ENCODE results near the gene EEF2. TPM values are rescaled to one million over a fixed set of nuclear protein-coding genes. Genes with fewer than 3 reads are reported as not detected.
A peak's percentile ranks its signal among the peaks of the same experiment; 100 is the strongest.
"Not testable (repeated sequence)": the region's sequence is repeated elsewhere in the genome, so short reads cannot be mapped to it uniquely, and the experiment has no call there.

EEF2 gene
- total RNA-seq, 2 donors from 2014 or later: 1,268 to 1,436 TPM

DNA sequence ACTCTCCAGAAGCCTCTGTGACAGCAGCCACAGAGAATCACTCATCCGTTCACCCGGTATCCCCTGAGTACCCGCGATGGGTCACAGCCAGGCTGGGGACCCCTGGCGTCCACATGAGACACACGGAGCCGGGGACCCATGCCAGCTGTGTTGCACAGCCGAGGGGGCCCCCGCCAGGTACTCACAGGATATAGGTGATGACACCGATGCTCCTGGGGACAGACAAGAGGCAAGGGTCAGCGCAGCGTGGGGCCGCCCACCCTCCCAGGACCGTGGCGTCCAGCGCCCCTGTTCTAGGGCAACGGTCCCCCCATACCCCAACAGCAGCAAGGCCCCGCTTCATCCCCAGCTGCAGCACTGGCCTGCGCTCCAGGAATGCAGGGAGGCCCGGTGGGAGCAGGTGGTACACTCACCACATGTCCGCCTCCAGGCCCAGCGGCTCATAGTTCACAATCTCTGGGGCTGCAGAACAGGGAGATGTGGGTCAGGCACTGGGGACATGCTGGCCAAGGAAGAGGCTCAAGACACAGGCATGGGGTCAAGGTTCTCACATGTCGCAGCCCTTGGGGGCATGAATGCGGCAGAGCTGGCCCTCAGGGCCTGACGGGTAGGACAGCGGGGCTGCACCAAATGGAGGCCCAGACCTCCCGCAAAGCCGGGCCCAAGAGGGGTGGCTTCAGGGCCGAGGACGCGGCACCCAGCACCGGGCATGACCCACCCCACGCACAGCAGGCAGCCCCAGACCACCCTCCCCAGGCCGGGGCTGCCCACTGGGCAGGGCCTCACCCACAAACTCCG is 21.6 kb downstream of the EEF2 start:
- ATAC-seq (ENCODE audit: insufficient number of reproducible peaks, low FRiP score, low read depth) (no peak), DNase-seq (ENCODE audit: low spot score) (no peak)
- Histone ChIP-seq H3K36me3 (peaks cover 88% of the 10 kb centered on the region), H3K9me3 (no peaks in the 10 kb centered on the region), H3K4me3 (no peak overlapping the region), H3K27me3 (replicated peaks; ENCODE audit: insufficient read depth) (no peaks in the 10 kb centered on the region), H3K27ac (no peak overlapping the region), H3K4me1 (ENCODE audit: control insufficient read depth in 1 of 2, low read depth in 2 of 2) (peaks cover 25 to 38% of the 10 kb centered on the region in 2 donors)
- no peak for TF ChIP-seq CTCF (IDR thresholded peaks at IDR 0.05)

DNA sequence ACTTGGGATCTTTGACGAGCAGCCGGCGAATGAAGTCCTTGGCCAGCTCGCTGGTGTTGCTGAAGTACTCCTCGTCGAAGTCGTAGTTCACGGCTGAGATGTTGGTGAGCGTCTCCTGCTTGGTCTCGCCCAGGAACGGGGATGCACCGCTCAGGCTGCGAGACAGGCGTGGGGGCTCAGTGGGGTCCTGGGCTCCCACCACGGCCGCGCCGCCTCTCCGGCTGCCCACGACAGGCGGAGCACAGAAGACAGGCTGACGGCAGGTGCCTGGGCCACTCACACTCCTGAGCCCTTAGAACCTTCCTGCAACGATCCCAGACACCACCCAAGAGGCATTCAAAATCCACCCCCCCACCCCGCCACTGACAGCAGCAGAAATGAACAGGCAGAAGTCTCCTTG is 24.3 kb downstream of the EEF2 start:
- H3K4me3 ChIP-seq: no peak overlapping the region
- H3K27ac ChIP-seq: no peak overlapping the region
- H3K36me3 ChIP-seq: peaks cover 76% of the 10 kb centered on the region
- TF ChIP-seq CTCF (IDR thresholded peaks at IDR 0.05): no peak
- DNase-seq (ENCODE audit: low spot score) (no peak), ATAC-seq (ENCODE audit: insufficient number of reproducible peaks, low FRiP score, low read depth) (no peak)
- peaks cover 9 to 33% of the 10 kb centered on the region in 2 donors for H3K4me1 ChIP-seq (ENCODE audit: control insufficient read depth in 1 of 2, low read depth in 2 of 2)
- no peaks in the 10 kb centered on the region for H3K9me3 ChIP-seq
- H3K27me3 ChIP-seq (replicated peaks; ENCODE audit: insufficient read depth): no peaks in the 10 kb centered on the region

- Histone ChIP-seq H3K9me3 (no peaks in the 10 kb centered on the region), H3K4me1 (ENCODE audit: control insufficient read depth in 1 of 2, low read depth in 2 of 2) (peaks cover 5 to 22% of the 10 kb centered on the region in 2 donors), H3K27me3 (replicated peaks; ENCODE audit: insufficient read depth) (no peaks in the 10 kb centered on the region), H3K27ac (no peak overlapping the region), H3K36me3 (peaks cover 71% of the 10 kb centered on the region), H3K4me3 (no peak overlapping the region)
- DNase-seq (ENCODE audit: low spot score) (no peak), ATAC-seq (ENCODE audit: insufficient number of reproducible peaks, low FRiP score, low read depth) (no peak)
- no peak for TF ChIP-seq CTCF (IDR thresholded peaks at IDR 0.05)
These were observed 25.5 kb downstream of the EEF2 start for GRCh38 chr19:3959766-3960131.

DNA sequence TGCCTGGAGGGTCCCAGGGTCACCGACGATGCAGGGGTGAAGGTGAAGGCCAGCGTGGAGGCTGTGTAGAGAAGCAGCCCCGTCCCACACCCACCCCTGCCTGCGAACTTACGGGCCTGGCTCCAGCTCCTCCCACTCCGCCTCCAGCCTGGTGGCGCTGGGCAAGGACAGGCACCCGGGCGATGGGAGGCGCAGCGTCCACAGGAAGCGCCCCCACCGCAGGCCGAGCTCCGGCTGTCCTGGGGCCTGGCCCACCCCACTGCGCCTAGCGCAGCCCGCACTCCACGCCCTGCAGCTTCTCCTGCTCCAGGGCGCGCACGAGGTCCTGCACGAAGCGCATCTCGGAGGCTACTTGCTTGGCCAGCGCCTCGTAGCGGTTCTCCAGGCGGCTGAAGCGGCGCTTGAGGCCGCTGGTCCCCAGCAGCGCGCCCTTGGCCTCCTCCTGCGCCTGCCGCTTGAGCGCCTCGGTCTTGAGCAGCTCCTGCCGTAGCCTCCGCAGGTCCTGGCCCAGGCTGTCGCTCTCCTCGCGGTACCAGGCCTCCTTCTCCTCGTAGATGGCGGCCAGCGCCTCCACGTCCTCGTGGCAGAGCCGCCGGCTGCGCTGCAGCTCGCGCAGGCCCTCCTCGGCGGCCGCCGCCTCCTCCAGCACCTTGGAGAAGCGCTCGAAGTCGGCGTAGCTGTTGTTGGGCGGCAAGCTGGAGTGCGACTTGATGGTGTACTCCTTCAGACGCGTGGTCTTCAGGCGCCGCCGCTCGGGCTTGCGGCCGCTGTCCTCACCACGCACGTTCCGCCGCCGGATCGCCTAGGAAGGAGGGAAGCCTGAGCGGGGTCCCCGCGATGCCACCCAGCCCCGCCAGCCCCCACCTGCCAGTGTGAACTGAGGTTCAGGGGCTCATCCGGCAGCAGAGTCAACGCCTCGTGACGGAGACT is 26.2 kb downstream of the EEF2 start:
- Histone ChIP-seq H3K36me3 (peaks cover 66% of the 10 kb centered on the region), H3K9me3 (no peaks in the 10 kb centered on the region), H3K27me3 (replicated peaks; ENCODE audit: insufficient read depth) (no peaks in the 10 kb centered on the region), H3K27ac (peak overlapping the region; percentile 75 to 76), H3K4me1 (ENCODE audit: control insufficient read depth in 1 of 2, low read depth in 2 of 2) (peaks cover 5 to 22% of the 10 kb centered on the region in 2 donors), H3K4me3 (no peak overlapping the region)
- DNase-seq (ENCODE audit: low spot score): no peak
- ATAC-seq (ENCODE audit: insufficient number of reproducible peaks, low FRiP score, low read depth): no peak
- TF ChIP-seq CTCF (IDR thresholded peaks at IDR 0.05): no peak

DNA sequence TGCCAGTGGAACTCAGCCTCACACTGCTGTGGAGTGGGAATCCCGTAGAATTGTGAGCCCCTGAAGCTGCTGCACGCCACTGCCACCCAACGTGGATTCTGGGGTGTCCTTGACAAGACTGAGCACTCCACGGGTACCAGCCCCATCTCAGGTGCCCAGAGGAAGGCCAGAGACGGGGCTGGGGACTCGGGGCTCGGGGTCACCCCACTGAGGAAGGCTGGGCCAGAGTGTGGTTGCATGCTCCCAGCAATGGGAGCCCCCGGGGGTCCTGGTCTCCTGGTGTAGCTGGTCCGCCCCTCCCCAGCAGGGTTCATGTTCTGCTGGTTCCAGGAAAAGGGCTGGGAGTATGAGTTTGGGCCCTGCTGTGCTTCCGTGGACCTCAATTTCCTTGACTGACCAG is 29.6 kb downstream of the EEF2 start:
- Histone ChIP-seq H3K36me3 (peaks cover 34% of the 10 kb centered on the region), H3K27me3 (replicated peaks; ENCODE audit: insufficient read depth) (no peaks in the 10 kb centered on the region), H3K9me3 (no peaks in the 10 kb centered on the region), H3K4me1 (ENCODE audit: control insufficient read depth in 1 of 2, low read depth in 2 of 2) (peaks cover 19 to 49% of the 10 kb centered on the region in 2 donors), H3K4me3 (no peak overlapping the region), H3K27ac (peak overlapping the region in 1 of 2 donors; percentile 0)
- ATAC-seq (ENCODE audit: insufficient number of reproducible peaks, low FRiP score, low read depth): no peak
- DNase-seq (ENCODE audit: low spot score): no peak
- TF ChIP-seq CTCF (IDR thresholded peaks at IDR 0.05): no peak

GRCh38 chr19:3955276-3955675 is 30.0 kb downstream of the EEF2 start:
- not testable (repeated sequence) for H3K27me3 ChIP-seq (replicated peaks; ENCODE audit: insufficient read depth); DNase-seq (ENCODE audit: low spot score); H3K9me3 ChIP-seq; ATAC-seq (ENCODE audit: insufficient number of reproducible peaks, low FRiP score, low read depth); H3K4me3 ChIP-seq
- peaks cover 30% of the 10 kb centered on the region for H3K36me3 ChIP-seq
- peaks cover 23 to 53% of the 10 kb centered on the region in 2 donors for H3K4me1 ChIP-seq (ENCODE audit: control insufficient read depth in 1 of 2, low read depth in 2 of 2)
- peak overlapping the region in 1 of 2 donors; percentile 0 for H3K27ac ChIP-seq

Measured in thoracic aorta (tissue), 2 donors.